ENCODE measurements around the gene ACACA. TPM values are rescaled to one million over a fixed set of nuclear protein-coding genes. Genes with fewer than 3 reads are reported as not detected.

Gene ACACA
- total and polyA plus RNA-seq, 9 donors, result 10.9 to 104 (median 37.9) TPM

GRCh38 chr17:37261286-37261685 is 145.3 kb downstream of the ACACA start:
- Histone ChIP-seq H3K9me3 (no peaks in the 10 kb centered on the region), H3K4me3 (no peak overlapping the region), H3K36me3 (no peaks in the 10 kb centered on the region), H3K4me1 (ENCODE audit: insufficient read depth) (no peaks in the 10 kb centered on the region), H3K27ac (no peak overlapping the region), H3K27me3 (no peaks in the 10 kb centered on the region)
- intact Hi-C loops (cut with DNase I), result no loop called here
- TF ChIP-seq CTCF (IDR thresholded peaks at IDR 0.05) (no peak), EP300 (IDR thresholded peaks at IDR 0.05) (no peak), POLR2A (IDR thresholded peaks at IDR 0.05) (no peak)
- no peak for DNase-seq
- 85 to 95% (median 91%) methylated on average over 1 of the region's 1 CpG for WGBS, 3 donors

DNA sequence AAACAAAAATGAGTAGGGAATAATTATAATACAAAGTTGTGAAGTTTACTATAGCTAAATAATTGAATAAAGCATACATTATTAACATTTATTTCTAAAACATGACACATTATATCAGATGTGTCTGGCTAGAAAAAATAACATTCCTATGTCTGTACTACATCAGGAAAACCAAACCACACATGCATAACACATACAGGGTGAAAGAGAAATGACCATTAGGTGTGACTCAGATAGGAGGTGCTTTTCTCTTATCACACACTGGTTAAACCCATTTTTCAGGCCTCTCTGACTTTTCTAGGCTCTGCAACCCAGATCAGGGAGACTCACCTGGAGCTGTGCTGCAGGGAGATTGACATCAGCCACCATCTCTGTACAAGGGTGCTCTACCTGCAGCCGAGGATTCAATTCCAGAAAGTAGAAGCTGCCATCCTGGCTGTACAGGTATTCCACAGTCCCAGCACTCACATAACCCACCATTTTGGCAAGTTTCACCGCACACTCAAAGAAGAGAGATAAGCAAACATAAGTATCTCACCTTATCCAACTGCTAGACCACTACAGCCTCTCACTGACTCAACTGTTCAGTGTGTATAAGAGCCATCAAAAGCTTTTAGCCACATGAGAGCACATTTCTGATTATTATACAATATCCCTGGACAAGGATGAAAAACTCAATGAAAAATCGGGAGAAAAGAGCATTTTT is 147.5 kb downstream of the ACACA start:
- no peaks in the 10 kb centered on the region for H3K4me1 ChIP-seq (ENCODE audit: insufficient read depth)
- no peak for DNase-seq
- no peaks in the 10 kb centered on the region for H3K36me3 ChIP-seq

DNA sequence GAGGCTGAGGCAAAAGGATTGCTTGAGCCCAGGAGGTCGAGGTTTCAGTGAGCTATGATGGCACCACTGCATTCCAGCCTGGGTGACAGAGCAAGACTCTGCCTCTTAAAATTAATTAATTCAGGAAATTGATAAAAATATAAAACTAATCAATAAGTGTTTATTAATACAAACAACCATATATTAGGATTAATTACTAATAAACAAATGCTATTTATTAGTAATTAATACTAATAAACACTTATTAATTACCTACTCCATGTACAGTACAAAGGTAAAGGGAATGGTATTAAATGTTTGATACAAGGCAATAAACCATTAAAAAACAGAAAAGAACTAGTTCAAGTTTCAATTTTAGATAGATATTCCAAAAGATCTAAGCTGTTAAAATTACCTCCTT is 150.0 kb downstream of the ACACA start:
- no peak for DNase-seq
- H3K27me3 ChIP-seq, result no peaks in the 10 kb centered on the region
- no peaks in the 10 kb centered on the region for H3K4me1 ChIP-seq (ENCODE audit: insufficient read depth)
- no peaks in the 10 kb centered on the region for H3K36me3 ChIP-seq
- no peak overlapping the region for H3K27ac ChIP-seq
- no peaks in the 10 kb centered on the region for H3K9me3 ChIP-seq
- TF ChIP-seq POLR2A (IDR thresholded peaks at IDR 0.05) (no peak), CTCF (IDR thresholded peaks at IDR 0.05) (no peak), EP300 (IDR thresholded peaks at IDR 0.05) (no peak)
- WGBS, 3 donors, result 94 to 98% (median 95%) methylated on average over 1 of the region's 1 CpG
- H3K4me3 ChIP-seq, result no peak overlapping the region
- intact Hi-C loops (cut with DNase I), result no loop called here

More for the DNA sequence above, 147.5 kb downstream of the ACACA start:
- Histone ChIP-seq H3K27ac (no peak overlapping the region), H3K4me3 (no peak overlapping the region), H3K9me3 (no peaks in the 10 kb centered on the region), H3K27me3 (no peaks in the 10 kb centered on the region)
- intact Hi-C loops (cut with DNase I), result no loop called here
- TF ChIP-seq EP300 (IDR thresholded peaks at IDR 0.05) (no peak), CTCF (IDR thresholded peaks at IDR 0.05) (no peak), POLR2A (IDR thresholded peaks at IDR 0.05) (no peak)
- WGBS, 3 donors, result 91 to 97% (median 92%) methylated on average over 3 of the region's 3 CpGs

DNA sequence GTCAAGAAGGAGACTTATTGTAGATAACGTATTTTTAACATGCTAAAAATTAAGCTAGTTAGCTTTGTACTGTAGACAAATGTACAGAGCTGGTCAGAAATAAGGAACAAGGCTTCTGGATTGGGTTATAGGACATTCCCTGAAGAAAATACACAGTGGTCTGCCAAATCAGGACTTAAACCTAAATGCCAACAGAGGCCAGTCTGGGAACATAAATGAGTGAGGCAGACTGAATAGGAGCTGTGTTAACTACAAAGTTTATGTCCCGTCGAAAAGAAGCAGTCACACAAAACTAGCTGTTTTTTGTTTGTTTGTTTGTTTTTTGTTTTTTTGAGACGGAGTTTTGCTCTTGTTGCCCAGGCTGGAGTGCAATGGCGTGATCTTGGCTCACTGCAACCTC is 151.2 kb downstream of the ACACA start:
- H3K36me3 ChIP-seq, result no peaks in the 10 kb centered on the region
- H3K9me3 ChIP-seq, result no peaks in the 10 kb centered on the region
- intact Hi-C loops (cut with DNase I), result no loop called here
- WGBS, 3 donors, result 66 to 82% (median 70%) methylated on average over 5 of the region's 5 CpGs
- no peak for DNase-seq
- no peaks in the 10 kb centered on the region for H3K27me3 ChIP-seq
- no peak overlapping the region for H3K4me3 ChIP-seq
- TF ChIP-seq EP300 (IDR thresholded peaks at IDR 0.05), result no peak
- no peak for TF ChIP-seq CTCF (IDR thresholded peaks at IDR 0.05)
- no peak for TF ChIP-seq POLR2A (IDR thresholded peaks at IDR 0.05)
- H3K4me1 ChIP-seq (ENCODE audit: insufficient read depth), result no peaks in the 10 kb centered on the region
- no peak overlapping the region for H3K27ac ChIP-seq

Measured in ovary (tissue), 9 donors.